RCC 7860 (cell line): ENCODE data around the gene SLC29A3.
"Not testable (repeated sequence)": the region's sequence is repeated elsewhere in the genome, so short reads cannot be mapped to it uniquely, and the experiment has no call there.

Experiments used
- DNase-seq: peaks from one replicate; pipeline ENCODE4 v3.0.0-alpha.2; 2015; ENCODE audit warnings: low spot score
- FAIRE-seq: peaks from 2 replicates; lab custom pipeline; 2012; peaks lifted over from hg19 to GRCh38; lab: Jason Lieb, UNC

SLC29A3 gene

DNA sequence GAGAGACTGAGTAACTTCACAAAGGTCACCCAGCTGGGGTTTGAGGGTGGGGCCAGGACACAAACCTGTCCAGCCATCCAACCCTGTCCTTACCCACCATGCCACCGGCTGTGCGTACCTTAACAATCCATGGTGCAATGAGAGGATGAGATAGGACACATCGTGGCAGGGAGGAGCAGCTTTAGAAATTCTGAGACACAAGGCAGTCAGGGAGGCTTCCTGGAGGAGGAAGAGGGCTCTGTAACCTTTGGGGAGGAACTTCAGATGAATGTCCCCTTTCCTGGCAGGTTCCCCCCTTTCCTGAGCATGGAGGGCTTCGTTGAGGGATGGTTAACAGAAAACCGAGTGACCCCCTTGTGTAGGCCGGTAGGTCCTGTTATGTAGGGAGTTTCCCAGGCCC, 35.6 kb upstream of the SLC29A3 start:
- DNase-seq (no peak), FAIRE-seq (no peak)

DNA sequence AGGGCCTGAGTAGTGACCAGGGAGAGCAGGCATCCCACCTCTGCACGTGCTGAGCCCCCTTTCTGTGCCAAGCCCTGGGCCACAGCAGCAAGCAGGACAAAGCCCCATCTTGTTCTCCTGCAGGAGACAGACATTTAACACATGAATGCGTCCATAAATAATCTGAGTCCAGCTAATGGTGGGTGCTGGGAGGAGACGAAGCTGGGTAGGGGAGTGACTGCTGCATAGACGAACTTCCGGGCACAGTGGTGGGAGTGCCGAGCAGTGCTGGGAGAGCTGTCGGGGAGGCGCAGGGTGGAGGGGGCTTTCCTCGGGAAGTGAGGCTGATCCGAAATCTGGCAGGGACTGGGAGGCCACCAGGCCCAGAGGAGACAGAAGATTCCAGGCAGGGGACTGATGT, 35.2 kb upstream of the SLC29A3 start:
- FAIRE-seq (no peak), DNase-seq (no peak)

DNA sequence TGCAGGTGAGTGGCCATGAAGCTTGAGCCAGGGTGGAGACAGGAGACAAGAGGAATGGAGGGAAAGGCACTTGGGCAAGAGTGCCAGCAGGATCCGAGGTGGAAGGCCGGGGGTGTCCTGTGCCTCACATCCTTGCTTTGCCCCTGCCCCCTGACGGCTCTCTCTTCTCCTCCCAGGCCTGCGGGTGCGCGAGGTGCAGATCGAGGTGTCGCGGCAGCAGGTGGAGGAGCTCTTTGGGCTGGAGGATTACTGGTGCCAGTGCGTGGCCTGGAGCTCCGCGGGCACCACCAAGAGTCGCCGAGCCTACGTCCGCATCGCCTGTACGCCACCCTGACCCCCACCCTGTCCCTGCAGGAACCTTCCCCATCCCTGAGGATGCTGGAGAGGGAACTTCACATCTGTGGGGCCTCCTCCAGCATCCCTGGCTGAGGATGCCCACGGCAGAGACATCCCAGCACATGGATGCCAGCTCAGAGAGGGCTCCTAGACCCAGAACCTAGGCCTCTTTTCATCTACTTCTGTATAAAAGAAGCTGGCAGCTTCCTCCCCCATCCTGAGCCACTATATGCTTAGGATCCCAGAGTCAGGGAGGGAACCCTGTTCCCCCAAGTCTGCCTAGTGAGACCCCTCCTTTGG, 34.4 kb upstream of the SLC29A3 start:
- FAIRE-seq = no peak
- no peak for DNase-seq

DNA sequence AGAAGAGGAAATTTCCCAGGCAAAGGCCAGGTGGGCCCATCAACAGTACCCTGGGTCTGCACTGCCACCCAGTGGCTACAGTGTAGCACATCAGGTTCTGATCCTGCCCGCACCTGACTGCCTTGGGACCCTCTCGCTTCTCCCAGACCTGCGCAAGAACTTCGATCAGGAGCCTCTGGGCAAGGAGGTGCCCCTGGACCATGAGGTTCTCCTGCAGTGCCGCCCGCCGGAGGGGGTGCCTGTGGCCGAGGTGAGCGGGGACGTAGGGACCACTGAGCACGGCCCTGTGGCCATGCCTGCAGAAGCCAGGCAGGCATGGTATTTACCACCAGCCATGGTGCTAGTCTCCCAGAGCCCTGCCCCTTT, 33.9 kb upstream of the SLC29A3 start:
- peak; percentile 11 for DNase-seq
- FAIRE-seq = no peak

DNA sequence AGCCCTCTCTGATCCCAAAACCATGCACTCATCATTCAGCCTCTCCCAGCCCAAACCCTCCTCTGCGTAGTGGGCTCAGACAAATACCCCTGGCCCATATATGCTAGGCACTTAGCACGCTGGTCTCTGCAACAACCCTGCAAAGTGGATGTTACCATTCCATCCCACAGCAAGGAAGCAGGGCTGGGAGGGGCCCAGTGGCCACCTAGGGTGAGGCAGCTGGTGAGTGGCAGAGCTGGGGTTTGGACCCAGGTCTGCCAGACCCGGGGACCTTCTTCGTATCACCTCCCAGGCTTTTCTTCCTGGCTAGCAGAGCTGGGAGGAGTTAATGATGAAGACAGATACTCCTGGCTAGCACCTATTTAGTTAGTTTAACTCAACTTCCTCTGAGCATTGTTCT, 33.1 kb upstream of the SLC29A3 start:
- DNase-seq = no peak
- no peak for FAIRE-seq

DNA sequence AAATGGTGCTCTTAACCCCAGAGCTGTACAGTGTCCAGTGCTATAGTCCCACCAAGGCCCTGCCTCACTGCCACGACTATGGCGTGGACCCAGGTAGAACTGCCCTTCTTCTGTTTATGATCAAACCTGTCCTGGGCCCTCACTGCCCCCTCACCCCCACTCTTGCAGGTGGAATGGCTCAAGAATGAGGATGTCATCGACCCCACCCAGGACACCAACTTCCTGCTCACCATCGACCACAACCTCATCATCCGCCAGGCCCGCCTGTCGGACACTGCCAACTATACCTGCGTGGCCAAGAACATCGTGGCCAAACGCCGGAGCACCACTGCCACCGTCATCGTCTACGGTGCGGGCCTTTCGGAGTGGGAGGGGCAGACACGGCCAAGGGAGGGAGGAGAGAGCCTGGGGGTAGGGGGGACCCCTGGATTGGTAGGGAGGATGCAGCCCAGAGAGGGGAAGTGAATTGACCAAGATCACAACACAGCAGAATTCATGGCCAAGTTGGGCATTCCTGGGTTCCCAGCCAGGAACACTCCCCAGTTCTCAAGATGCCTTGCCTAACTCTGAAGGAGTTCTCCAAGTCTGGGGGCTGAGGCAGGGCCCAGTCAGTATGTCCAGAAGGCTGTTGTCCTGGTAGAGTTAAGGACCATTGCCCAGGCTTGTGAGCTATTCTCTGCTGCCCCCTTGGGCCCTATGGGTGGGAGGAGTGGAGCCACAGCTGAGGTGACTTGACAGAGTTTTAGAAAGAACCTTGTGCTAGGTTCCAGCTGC, 32.4 kb upstream of the SLC29A3 start:
- no peak for FAIRE-seq
- DNase-seq = no peak

DNA sequence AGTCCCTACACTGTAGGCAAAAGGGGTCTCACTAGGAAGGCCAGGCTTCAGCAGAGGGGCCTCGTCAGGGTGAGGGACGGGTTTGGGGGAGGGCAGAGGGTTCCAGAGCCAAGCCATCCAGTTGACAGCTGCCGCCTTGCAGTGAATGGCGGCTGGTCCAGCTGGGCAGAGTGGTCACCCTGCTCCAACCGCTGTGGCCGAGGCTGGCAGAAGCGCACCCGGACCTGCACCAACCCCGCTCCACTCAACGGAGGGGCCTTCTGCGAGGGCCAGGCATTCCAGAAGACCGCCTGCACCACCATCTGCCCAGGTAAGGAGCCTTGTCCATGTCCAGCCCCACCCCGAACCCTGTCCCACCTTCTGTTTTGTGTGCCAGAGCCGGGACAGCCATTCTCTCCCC, 31.6 kb upstream of the SLC29A3 start:
- FAIRE-seq = no peak

DNA sequence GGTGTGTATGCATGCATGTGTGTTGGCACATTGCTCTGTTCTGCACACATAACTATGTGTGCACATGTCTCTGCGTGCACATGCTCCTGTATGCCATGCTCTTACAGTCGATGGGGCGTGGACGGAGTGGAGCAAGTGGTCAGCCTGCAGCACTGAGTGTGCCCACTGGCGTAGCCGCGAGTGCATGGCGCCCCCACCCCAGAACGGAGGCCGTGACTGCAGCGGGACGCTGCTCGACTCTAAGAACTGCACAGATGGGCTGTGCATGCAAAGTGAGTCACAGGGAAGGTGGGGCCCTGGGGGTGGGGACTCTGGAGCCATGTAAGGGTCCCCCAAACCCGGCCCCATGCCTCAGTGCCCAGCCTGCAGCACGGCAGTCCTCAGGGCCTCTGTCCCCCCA, 30.6 kb upstream of the SLC29A3 start:
- FAIRE-seq (no peak), DNase-seq (no peak)

More for the DNA sequence above, 31.6 kb upstream of the SLC29A3 start:
- DNase-seq = no peak

DNA sequence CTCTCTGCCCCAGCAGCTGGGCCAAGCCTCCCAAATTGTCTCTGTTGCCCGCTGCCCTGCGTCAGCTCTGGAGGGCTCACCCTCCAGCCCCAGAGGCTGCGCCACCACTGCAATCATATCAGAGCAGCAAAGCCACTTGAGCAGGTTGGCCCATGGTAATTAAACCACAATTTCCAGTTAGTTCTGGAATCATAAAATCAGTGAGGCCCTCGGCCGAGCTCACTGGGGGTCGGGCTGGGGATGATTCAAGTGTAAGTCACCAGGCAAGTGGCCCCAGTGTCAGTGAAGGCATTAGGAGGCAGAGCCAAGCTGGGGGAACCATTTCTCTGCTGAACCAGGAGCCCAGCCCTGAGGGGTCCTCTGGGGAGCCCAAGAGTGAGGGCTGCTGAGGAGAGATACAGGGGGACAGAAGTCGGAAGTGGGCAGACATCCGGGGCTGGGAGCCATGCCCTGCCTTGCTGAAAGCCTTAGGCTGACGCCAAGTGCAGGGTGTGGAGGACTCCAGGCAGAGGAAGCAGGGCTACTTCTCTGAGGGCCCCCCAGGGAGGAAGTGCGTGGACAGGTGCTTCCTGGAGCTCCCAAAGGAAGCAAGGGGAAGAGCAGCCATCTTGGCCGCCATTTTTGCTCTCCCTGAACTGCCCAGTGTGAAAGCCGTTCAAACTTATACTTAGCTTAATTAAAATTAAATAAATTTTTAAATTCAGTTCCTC, 29.5 kb upstream of the SLC29A3 start:
- DNase-seq (peak; percentile 22), FAIRE-seq (no peak)

DNA sequence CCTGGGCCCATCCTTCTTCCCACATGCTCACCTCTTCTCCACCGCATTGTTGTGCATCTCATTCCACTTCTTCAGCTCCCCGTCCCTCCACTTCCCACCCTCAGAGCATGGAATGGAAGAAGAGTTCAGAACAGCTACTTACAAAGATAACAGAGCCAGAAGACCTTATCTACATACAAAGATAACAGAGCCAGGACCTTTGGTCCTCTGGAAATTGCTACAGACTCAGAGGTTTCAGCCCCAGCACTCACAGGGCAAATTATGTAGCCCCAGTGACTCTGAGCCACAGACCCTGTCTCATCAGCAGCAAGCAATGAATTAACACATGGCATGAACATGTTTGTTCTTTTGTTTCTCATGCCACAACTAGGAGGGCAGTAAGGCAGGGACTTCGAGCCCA, 28.7 kb upstream of the SLC29A3 start:
- FAIRE-seq (no peak), DNase-seq (no peak)

DNA sequence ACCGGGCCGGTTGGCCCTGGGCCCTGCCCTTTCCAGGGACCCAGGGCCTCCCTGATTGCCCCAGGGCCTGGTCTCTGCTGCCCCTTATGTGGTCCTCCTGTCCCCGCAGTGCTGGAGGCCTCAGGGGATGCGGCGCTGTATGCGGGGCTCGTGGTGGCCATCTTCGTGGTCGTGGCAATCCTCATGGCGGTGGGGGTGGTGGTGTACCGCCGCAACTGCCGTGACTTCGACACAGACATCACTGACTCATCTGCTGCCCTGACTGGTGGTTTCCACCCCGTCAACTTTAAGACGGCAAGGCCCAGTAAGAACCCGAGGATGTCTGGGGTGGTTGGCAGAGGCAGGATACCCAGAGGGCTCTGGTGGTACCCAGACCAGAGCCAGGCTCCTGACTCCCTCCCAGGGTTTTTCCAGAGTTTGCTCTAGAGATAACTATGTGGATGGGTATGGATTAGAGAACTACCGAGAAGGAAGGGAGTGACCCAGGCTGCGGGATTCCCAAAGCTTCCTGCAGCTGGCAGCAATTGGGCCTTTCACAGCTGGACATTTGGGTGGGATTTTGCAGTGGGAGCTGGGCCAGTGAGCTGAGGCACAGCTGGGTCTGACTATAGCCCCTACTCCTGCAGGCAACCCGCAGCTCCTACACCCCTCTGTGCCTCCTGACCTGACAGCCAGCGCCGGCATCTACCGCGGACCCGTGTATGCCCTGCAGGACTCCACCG, 28.1 kb upstream of the SLC29A3 start:
- FAIRE-seq = no peak
- peak; percentile 61 for DNase-seq

DNA sequence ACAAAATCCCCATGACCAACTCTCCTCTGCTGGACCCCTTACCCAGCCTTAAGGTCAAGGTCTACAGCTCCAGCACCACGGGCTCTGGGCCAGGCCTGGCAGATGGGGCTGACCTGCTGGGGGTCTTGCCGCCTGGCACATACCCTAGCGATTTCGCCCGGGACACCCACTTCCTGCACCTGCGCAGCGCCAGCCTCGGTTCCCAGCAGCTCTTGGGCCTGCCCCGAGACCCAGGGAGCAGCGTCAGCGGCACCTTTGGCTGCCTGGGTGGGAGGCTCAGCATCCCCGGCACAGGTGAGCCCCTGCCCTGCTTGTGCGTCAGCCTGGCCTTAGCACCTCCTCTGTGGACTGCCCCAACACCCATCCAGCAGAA, 27.5 kb upstream of the SLC29A3 start:
- no peak for FAIRE-seq

DNA sequence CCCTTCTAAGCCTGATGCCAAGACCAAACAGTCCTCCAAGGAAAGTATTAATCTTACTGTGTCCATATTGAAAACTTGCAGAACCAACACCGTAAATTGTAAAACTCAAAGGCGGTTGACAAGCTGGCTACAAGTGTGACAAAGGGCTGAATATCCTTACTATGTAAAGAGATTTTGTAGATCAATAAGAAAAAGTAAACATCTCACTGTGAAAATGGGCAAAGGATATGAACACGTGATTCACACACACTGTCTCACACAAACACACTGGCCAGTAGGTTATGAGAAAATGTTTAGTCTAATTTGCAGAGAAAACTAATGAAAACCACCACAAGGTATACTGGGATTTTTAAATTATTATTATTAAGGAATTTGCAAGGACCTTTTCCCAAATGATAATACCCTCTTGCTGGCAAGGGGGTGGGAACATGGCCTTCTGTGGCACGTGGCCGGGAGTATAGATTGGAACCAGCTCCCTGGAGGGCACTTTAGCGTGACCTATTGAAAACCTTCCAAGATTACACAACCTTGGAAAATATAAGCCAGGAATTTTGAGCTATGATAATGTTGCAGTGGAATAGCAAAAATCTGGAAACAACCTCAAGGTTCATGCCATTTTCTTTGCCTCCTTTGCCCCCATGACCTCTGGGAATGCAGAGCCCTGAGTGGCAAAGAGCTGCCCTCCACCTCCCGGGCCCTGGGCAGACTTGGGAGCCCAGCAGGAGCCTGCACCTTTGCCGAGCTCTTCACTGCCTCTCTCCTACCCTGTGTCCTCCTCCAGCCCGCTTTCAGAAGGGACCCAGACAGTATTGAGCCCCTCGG, 26.2 kb upstream of the SLC29A3 start:
- no peak for FAIRE-seq
- DNase-seq = no peak

More for the DNA sequence above, 27.5 kb upstream of the SLC29A3 start:
- no peak for DNase-seq

DNA sequence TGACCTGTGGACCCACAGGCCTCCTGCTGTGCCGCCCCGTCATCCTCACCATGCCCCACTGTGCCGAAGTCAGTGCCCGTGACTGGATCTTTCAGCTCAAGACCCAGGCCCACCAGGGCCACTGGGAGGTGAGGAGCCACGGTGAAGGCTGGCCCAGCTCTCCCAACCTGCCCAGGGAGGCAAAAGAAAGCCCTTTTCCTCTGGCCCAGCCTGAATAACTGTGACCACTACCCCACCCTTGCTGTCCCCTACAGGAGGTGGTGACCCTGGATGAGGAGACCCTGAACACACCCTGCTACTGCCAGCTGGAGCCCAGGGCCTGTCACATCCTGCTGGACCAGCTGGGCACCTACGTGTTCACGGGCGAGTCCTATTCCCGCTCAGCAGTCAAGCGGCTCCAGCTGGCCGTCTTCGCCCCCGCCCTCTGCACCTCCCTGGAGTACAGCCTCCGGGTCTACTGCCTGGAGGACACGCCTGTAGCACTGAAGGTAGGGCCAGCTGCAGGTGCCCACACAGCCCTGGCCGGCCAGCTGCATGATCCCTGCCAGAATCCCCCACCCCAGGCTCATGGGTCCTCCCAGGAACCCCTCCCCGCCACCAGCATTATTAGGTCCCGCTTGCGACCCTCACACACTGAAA, 25.5 kb upstream of the SLC29A3 start:
- DNase-seq = no peak
- no peak for FAIRE-seq

DNA sequence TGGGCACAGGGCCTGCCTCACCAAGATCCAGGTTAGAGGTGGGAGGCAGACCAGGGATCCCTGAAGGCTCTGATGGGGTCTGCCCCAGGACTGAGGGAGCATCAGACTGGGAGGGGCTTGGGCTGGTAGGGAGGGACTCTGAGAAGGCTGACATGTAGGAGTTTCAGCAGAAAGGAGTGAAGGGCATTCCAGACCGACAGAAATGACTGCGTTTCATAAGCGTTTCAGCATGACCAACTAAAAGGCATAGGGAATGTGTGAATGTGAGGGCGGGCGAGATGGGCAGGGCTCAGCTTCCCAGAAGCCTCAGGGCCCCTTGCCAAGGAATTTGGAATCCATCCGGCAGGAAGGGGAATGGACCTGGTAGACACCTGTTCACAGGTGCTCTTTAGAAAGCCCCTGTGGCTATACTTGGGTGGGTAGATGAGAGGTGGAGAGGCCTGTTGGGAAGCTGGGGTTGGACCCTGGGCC, 24.9 kb upstream of the SLC29A3 start:
- no peak for FAIRE-seq
- DNase-seq = no peak

DNA sequence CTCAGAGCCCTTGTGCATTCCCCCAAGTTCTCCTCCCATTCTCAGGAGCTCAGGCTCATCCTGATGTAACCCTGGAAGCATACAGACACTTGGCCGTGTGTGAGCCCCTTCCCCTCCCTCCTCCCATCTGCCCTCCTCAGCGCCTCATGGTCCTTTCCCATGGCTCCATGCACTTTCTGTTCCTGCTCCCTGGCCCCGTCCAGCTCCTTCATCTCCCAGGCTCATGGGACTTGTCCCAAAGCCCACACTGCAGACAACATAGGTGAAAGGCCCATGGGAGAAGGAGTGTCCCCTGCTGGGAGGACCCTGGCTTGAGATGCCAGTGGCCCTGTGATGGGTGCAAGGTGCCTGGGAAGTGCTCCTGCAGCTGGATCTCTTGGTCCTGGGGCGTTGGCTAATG, 24.2 kb upstream of the SLC29A3 start:
- DNase-seq (no peak), FAIRE-seq (no peak)

DNA sequence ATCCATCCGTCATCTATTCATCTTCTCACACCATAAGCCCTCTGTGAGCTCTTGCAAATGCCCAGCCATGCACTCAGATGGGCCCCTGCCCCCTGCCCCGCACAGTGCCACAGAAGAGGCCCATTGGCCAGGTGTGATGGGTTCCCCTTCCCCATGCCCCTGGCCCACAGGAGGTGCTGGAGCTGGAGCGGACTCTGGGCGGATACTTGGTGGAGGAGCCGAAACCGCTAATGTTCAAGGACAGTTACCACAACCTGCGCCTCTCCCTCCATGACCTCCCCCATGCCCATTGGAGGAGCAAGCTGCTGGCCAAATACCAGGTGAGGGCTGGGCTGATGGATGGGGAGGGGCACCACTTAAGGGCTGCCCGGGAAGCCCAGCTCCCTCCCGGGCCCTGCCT, 23.4 kb upstream of the SLC29A3 start:
- DNase-seq = no peak

DNA sequence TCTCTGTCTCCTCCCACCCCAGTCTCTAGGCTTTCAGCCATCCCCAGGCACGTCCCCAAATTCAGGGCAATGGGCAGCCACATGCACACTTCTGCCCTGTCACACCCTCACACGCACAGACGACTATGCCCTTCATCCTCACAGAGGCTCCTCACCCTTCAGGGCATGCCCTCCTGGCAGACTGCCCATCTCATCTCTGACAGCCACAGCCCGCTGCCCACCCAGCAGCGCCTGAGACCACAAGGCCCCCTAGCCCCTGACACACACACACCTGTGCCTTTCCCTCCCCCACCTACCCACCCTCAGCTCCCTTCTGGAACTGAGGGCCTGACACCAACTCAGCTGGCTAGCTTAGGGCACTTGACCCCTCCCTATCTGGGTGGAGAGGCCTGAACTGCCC, 23.0 kb upstream of the SLC29A3 start:
- no peak for FAIRE-seq

More for the DNA sequence above, 23.4 kb upstream of the SLC29A3 start:
- no peak for FAIRE-seq

DNA sequence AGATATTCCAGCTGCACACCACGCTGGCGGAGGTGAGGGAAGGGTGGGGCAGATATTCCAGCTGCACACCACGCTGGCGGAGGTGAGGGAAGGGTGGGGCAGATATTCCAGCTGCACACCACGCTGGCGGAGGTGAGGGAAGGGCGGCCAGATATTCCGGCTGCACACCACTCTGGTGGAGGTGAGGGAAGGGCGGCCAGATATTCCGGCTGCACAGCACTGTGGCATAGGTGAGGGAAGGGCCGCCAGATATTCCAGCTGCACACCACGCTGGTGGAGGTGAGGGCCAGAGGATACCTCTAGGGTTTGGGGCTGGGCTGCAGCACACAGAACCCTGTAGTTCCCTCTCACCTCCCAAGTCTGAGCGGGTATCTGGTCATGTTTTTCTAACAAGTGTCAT, 22.2 kb upstream of the SLC29A3 start:
- DNase-seq, FAIRE-seq: not testable (repeated sequence)

More for the DNA sequence above, 23.0 kb upstream of the SLC29A3 start:
- no peak for DNase-seq

DNA sequence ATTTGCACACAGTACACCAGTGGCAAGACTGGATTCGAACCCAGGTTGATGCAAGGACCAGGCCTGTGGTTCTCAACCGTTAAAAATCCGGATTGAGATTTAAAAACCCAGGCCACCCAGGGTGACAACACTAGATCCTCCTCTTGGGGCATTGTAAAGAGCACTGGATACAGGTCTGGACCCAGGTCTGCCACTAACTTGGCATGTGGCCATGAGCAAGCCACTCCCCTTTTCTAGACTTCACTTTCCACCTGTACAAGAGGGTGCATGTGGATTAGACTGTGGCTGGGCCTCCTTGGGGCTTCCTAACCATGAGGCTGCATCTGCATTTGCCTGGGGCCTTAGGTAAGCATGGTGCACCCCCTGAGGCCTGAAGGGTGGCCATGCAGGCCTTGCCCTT, 21.7 kb upstream of the SLC29A3 start:
- no peak for FAIRE-seq

More for the DNA sequence above, 21.7 kb upstream of the SLC29A3 start:
- DNase-seq = no peak
